NCI-H1436 treated with DMSO at 0.1 percent for 48 hours (cell line): ENCODE data around the gene FANCC.

Experiments
- DNase-seq: peaks from one replicate; lab custom pipeline; 2025; lab: John Stamatoyannopoulos, UW

The FANCC gene

DNA sequence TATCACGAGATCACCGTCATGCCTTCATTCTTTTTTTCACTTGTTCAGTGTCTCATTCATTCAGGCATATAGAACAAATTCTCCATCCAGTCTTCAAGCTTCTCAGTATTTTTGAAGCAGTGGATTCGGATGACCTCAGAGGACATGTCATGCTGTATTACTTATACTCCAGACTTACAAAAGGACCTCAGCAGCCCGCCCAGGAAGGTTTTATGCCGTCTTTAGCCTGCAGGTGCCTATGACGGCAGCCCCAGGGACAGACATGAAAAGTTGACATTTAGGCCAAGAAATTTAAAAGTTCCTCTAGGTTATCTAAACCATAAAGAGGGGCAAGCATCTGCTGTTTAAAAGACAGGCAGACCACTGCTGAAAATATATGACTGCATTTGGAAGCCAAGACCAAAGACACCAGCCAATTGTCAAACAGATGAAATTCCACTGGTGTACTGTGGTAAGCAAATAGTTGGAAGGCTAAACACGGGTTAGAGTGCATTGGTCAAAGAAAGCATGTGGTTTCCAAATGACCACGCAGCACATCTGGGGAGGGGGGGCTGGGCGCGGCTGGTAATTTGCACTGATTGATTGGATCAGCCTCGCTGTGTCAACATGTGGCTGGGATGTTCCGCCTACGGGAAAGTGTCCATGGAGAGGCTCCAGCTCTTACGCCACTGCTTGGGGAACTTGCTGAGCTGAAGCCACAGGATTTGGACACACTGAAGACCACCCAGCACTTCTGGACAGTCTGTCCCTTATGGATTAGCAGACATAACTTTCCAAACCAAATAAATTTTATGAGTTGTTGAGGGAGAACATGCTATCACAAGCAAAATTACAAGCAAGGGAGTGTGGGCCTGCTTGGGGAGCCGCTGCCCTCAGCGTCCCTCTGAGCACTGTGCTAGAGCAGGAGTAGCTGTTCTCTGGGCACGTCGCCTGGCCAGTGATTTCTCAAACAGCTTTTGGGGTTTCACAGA lies 173.6 kb downstream of the FANCC start:
- DNase-seq = no peak

DNA sequence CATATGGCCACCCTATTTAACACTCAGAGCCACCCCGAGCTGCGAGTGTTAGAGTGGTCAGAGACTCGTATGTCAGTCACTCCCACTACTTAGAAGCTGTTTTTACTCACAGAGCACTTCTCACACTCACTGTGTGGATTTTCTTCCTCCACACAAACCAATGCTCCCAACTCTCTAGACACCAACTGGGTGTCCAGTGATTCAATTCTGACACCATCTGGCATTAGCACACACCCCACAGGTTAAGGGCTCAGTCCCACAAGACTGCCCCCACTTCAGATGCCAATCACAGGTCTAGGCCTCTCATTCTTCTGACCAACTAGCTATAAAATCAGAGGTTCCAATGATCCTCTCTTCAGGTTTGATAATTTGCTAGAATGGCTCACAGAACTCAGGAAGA lies 174.8 kb downstream of the FANCC start:
- no peak for DNase-seq

GRCh38 chr9:95142315-95142714 lies 175.2 kb downstream of the FANCC start:
- no peak for DNase-seq

- DNase-seq = no peak
Measured at GRCh38 chr9:95140821-95141220, 176.7 kb downstream of the FANCC start.

- DNase-seq = no peak
Measured at GRCh38 chr9:95139126-95139525, 178.4 kb downstream of the FANCC start.

DNA sequence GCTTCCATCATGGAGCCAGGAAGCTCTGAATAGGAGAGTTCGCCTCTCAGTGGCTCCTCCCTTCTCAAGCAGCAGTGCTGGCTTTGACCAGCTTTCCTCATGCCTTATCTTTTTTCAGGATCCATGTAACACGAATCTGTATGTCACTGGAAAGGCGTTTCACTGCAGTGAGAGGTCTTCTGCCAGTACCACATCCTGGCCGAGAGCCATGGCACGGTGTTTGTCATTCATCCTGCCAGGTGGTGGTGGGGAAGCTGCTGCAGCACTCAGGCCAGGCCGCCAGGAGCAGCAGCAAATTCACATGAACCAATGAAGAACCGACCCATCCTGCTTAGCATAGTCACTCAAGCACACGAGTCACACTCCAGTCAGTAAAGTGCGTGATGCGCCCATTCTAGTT lies 179.0 kb downstream of the FANCC start:
- DNase-seq = no peak

DNA sequence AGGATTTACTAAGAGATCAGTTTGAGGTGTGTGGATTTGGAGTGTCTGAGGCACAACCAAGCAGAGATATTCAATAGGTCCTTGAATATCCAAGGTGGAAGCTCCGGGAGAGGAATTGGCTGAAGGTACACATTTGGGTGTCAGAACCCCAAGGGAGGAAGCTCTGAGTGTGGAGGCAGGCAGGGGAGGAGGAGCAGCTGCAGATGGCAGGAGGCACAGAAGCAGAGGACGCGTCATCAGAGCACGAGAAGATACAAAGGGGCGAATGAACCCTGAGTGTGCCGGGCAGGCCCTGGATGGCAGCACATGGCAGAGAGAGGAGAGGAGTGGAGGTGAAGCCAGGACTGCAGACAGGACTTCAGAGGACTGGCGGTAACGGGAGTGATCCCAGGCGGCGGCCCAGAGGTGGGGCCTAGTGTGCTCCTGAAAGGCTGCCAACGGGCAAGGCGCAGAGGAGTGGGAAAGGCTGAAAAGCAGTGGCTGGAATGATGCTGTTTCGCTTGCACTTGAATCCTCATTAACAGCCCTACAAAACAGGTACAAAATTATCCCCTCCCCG lies 179.8 kb downstream of the FANCC start:
- no peak for DNase-seq

DNA sequence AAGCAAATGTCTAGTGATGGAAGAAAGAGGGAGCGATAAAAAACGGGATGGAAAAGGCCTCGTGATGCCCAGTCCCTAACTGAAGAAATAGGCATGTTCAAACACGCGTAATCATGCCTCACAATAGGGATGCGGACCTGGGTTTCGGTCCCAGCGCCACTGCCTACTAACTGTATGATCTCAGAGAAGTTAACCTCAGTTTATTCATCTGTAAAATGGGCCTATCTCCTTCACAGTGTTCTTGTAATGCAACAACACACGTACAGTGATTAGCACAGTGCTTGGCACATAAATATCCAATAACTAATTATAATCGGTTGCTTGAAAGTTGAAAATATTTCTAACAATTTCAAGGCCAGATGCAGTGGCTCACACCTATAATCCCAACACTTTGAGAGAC lies 181.8 kb downstream of the FANCC start:
- DNase-seq = no peak

- no peak for DNase-seq
Measured at GRCh38 chr9:95134457-95134881, 183.0 kb downstream of the FANCC start.

DNA sequence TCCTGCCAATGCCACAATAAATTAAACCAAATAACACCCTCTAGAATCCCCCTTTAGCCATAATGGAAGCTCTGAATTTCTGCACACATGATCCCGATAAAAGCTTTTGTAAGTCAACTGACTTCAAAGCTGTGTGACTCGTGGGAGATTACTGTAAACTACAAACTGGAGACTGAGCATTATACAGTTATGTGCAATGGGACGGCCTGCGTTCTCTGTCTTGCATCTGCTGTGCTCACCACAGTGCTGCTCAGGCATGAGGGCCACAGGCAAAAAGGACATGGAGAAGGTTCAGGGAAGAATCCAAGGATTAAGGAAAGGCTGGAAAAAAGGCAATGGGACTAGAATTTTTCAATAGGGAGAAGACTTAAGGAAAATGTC lies 184.2 kb downstream of the FANCC start:
- no peak for DNase-seq

DNA sequence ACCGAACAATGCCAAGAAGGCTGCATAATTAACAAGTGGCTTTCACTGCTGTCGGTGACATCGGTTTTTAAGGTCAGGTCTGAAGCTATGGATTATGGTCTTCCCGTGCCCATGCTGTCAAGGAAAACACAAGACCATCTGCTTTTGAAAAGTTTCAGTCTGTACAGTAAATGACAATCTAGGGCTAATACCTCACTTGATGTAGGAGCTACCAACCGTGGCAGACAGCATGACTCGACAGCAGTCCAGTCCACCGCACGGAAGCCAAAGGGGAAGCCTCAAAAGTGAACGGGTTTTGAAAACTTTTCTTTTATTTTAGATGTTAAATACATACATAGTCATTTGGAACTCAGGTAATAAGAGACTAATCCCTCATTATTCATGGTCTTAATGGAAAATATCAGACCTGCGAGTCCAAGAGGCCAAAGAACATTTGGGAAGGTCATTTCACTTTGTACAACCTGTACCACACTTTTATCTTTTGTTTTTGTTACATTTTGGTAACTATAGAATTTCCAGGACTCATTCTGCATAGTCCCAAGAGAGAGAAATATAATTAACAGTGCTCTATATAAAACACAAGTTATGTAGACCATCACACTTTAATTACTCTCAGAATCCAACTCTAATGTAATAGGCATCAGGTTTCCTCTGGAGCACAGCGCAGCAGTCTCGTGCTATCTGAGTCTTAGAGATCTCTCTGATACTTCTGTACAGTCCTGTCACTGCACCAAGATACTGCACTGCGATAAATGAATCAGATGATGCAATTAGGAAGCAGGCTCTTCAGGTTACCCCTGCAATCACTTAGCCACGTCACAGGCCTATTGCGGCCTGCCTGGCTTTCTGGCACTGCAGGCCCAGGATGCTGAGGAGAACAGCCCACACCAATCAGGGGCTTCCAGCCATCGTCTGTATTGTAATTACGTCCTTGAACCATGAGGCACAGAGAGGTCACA lies 184.9 kb downstream of the FANCC start:
- DNase-seq = peak; percentile 21

GRCh38 chr9:95131023-95131943 lies 186.2 kb downstream of the FANCC start:
- DNase-seq = no peak

- no peak for DNase-seq
Measured at GRCh38 chr9:95130484-95130883, 187.0 kb downstream of the FANCC start.

DNA sequence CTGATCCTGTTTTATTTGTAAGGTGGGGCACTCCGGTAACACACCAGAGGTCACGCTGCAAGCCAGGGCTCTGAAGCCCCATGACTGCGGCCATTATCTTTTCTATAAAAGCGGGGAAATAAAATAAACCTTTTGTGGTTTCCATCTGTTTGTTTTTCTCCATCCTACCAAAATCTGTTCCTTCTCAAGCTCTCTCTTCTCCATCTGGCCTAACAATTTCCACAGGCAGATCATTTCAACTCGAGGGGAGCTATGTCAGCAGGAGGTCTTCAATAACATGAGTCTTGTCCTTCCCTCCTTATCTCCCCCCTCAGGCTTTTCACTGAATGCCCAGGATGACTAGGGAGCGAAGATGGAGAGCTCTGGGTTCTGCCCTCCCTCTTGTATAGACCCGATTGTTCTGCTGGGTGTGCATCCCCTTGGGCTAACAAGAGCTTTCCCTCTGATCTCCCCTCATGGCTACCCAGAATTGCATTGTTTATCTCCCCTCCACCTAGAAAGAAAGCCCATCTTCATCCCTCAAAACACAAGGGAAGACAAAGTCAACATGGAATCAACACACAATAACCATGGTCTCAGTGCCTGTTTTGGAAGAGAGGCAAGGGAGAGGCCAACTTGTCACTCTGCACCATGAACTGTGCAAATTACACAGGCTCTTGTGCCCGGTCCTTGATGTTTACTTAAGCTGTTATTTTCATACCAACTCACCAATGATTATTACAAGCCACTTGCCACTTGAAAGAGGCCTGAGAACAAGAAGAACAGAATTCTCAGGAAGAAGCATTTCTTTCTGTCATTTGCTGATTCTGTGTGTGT lies 187.8 kb downstream of the FANCC start:
- DNase-seq = no peak

DNA sequence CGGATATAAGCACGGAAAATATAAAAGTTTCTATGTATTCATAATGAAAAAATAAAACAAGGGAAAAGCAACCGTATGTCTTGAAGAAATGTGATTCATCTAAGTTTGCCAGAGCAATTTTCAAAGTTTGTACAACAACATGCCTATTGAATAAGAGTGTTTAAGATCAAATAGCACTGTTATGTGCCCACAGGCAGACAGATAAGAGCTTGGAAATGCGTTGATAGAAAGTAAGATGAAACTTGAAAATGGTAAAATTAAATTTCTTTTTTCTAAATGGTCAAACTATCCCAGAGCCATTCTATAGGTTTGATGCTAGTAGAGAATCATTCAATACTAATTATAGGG lies 189.4 kb downstream of the FANCC start:
- no peak for DNase-seq

DNA sequence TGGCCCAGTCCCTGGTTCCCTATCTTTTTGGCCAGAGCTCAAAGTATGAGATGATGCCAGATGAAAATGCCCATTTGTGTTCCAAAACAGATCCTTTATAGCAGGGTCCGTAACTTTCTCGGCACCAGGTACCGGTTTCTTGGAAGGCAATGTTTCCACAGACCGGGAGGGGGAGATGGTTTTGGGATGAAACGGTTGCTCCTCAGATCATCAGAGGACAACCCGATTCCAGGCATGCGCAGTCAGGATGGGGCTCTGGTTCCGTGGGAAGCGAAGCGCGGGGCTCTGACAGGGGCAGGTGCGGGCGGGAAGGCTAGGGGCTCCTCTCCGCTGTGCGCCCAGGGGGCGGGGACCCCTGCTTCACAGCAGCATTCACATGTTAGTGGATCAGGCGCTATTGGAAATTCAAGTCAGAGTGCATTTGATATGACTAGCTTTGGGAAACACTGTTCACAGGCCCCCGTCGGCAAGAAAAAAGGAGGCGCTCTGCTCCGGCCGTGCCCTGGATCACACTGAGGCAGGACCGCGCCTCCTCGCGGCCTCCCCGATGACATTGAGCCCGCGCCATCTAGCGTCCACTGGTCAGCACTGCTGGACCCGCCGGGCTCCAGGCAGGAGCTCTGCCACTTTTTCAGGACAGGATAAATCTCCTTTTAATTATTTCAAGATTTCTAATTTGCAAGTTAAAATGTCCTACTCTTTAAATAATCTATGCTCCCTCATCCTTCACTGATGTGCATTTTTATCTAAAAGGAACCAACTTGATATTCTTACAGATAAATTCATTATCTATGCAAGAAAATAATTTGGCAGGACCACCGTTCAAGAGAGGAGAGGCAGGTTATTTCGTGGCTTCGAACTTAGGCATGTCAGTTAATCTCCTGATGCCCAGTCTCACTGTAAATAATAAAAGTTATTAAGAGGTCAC lies 190.0 kb downstream of the FANCC start:
- DNase-seq = no peak

- no peak for DNase-seq
Measured at GRCh38 chr9:95126739-95127138, 190.8 kb downstream of the FANCC start.

DNA sequence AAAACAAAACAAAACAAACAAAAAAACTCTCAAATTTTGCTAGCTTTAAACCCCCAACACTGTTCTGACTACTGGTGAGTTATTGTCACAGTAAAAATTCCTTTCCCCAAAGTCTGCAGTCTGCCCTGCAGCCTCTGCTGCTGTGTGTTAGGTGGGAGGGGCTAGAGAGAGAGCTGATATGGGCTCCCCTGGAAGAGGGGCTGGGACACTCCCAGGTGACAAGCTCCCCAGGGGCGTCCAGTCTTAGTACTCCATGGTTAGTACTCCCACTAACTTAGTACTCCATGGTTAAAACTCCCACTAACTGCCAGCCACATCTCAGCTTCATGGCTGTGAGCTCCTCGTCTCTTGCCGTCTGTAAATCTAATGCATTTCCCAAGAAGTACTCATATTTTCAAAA lies 191.9 kb downstream of the FANCC start:
- DNase-seq = no peak

- no peak for DNase-seq
Measured at GRCh38 chr9:95124582-95125367, 192.7 kb downstream of the FANCC start.
